Small intestine (tissue), 7 donors: ENCODE measurements around the gene KRTAP5-6. TPM values are rescaled to one million over a fixed set of nuclear protein-coding genes. Genes with fewer than 3 reads are reported as not detected.

Experiments
- DNase-seq, 2 donors: peaks; one replicate each; pipeline versions ENCODE4 v3.0.0 to v3.0.0-alpha.2; 2013
- FAIRE-seq: peaks from 2 replicates; lab custom pipeline; 2012; peaks lifted over from hg19 to GRCh38; lab: Jason Lieb, UNC
- H3K27ac ChIP-seq, 3 donors: one replicate each; pipeline ENCODE4 v1.5.1; 2013; ENCODE audit warnings: low read length in 2 of 3, mild to moderate bottlenecking in 2 of 3, control low read depth in 1 of 3, inconsistent platforms in 1 of 3, low read depth in 1 of 3, moderate library complexity in 1 of 3
- H3K27me3 ChIP-seq, 3 donors: one replicate each; pipeline ENCODE4 v1.6.1; 2013; ENCODE audit warnings: low read length in 3 of 3, inconsistent platforms in 1 of 3; ENCODE audit not compliant: control insufficient read depth in 3 of 3, insufficient read depth in 3 of 3
- H3K36me3 ChIP-seq, 3 donors: one replicate each; pipeline ENCODE4 v1.6.1; 2013; ENCODE audit warnings: low read length in 3 of 3, inconsistent platforms in 1 of 3, low read depth in 1 of 3, mild to moderate bottlenecking in 1 of 3, moderate library complexity in 1 of 3; ENCODE audit not compliant: control insufficient read depth in 3 of 3, insufficient read depth in 2 of 3
- H3K4me1 ChIP-seq, 3 donors: one replicate each; pipeline ENCODE4 v1.6.1; 2013; ENCODE audit warnings: low read length in 2 of 3, inconsistent platforms in 1 of 3, low read depth in 1 of 3, mild to moderate bottlenecking in 1 of 3, moderate library complexity in 1 of 3; ENCODE audit not compliant: control insufficient read depth in 3 of 3, insufficient read depth in 2 of 3
- H3K4me3 ChIP-seq, 3 donors: one replicate each; pipeline ENCODE4 v1.5.1; 2013; ENCODE audit warnings: low read length in 3 of 3, control low read depth in 1 of 3, inconsistent platforms in 1 of 3, low read depth in 1 of 3, mild to moderate bottlenecking in 1 of 3, moderate library complexity in 1 of 3
- H3K9me3 ChIP-seq, 2 donors: one replicate each; pipeline ENCODE4 v1.6.1; 2013; ENCODE audit warnings: low read depth in 1 of 2, low read length in 1 of 2; ENCODE audit not compliant: control insufficient read depth in 2 of 2, insufficient read depth in 1 of 2
- WGBS, 3 donors: extraction: QIAGEN DNeasy Blood & Tissue Kit; methylation state at CpG; one replicate each; pipeline ENCODE4 v1.1.7; 2013; 5-methylcytosine and 5-hydroxymethylcytosine counted together
- polyA plus RNA-seq, 4 donors: library from polyadenylated mRNA; stranded (reverse) in 3 of 4; unstranded in 1 of 4; fragments of 200-250 nt in 3 of 4; fragments of 120-200 nt in 1 of 4; gene quantifications; one replicate each; pipeline versions ENCODE4 v1.2.1 to v1.2.3, GENCODE V29; 2013
- donor health status: healthy with polysubstance abuse.
- donor health status: control.
- donor health status: control.
- donor health status: Bipolar disorder and iron deficiency.
- donor health status: healthy.

The KRTAP5-6 gene
- polyA plus RNA-seq, 4 donors, result not detected

- no peak overlapping the region for H3K27ac ChIP-seq
- FAIRE-seq (no peak), DNase-seq (no peak)
- no peaks in the 10 kb centered on the region for H3K4me1 ChIP-seq
- no peaks in the 10 kb centered on the region for H3K9me3 ChIP-seq
- no peaks in the 10 kb centered on the region for H3K36me3 ChIP-seq
- H3K4me3 ChIP-seq, result no peak overlapping the region
- H3K27me3 ChIP-seq, result peaks cover 0 to 31% (median 3%) of the 10 kb centered on the region in 3 donors
- WGBS, 3 donors, result 63 to 70% (median 65%) methylated on average over 9 of the region's 9 CpGs
Observed at GRCh38 chr11:1729692-1730011, 32.7 kb downstream of the KRTAP5-6 start.

- H3K27ac ChIP-seq, result no peak overlapping the region
- H3K9me3 ChIP-seq, result no peaks in the 10 kb centered on the region
- no peak overlapping the region for H3K4me3 ChIP-seq
- no peaks in the 10 kb centered on the region for H3K36me3 ChIP-seq
- DNase-seq, result no peak
- FAIRE-seq, result no peak
- peaks cover 0 to 34% (median 3%) of the 10 kb centered on the region in 3 donors for H3K27me3 ChIP-seq
- WGBS, 3 donors, result 67 to 69% (median 69%) methylated on average over 11 of the region's 11 CpGs
- H3K4me1 ChIP-seq, result no peaks in the 10 kb centered on the region
Observed at GRCh38 chr11:1730059-1730629, 33.1 kb downstream of the KRTAP5-6 start.

GRCh38 chr11:1731451-1732059 is 34.6 kb downstream of the KRTAP5-6 start:
- peaks cover 0 to 4% of the 10 kb centered on the region in 2 donors for H3K9me3 ChIP-seq
- no peak overlapping the region for H3K4me3 ChIP-seq
- H3K36me3 ChIP-seq, result no peaks in the 10 kb centered on the region
- no peak overlapping the region for H3K27ac ChIP-seq
- WGBS, 3 donors, result 81 to 93% (median 89%) methylated on average over 5 of the region's 5 CpGs
- no peak for FAIRE-seq
- H3K27me3 ChIP-seq, result peaks cover 0 to 31% (median 4%) of the 10 kb centered on the region in 3 donors
- no peak for DNase-seq
- H3K4me1 ChIP-seq, result no peaks in the 10 kb centered on the region

GRCh38 chr11:1732418-1733008 is 35.5 kb downstream of the KRTAP5-6 start:
- H3K27ac ChIP-seq, result no peak overlapping the region
- FAIRE-seq, result no peak
- H3K27me3 ChIP-seq, result peaks cover 0 to 30% (median 9%) of the 10 kb centered on the region in 3 donors
- 34 to 46% (median 44%) methylated on average over 13 of the region's 13 CpGs for WGBS, 3 donors
- no peaks in the 10 kb centered on the region for H3K36me3 ChIP-seq
- peaks cover 1 to 11% of the 10 kb centered on the region in 2 donors for H3K9me3 ChIP-seq
- H3K4me3 ChIP-seq, result no peak overlapping the region
- no peak for DNase-seq
- no peaks in the 10 kb centered on the region for H3K4me1 ChIP-seq

GRCh38 chr11:1733009-1733715 is 36.2 kb downstream of the KRTAP5-6 start:
- Histone ChIP-seq H3K27me3 (peaks cover 0 to 32% (median 8%) of the 10 kb centered on the region in 3 donors), H3K36me3 (no peaks in the 10 kb centered on the region), H3K4me3 (no peak overlapping the region), H3K4me1 (no peaks in the 10 kb centered on the region), H3K9me3 (peaks cover 1 to 11% of the 10 kb centered on the region in 2 donors), H3K27ac (no peak overlapping the region)
- DNase-seq, result no peak
- FAIRE-seq, result no peak
- 40 to 72% (median 62%) methylated on average over 14 of the region's 14 CpGs for WGBS, 3 donors

- Histone ChIP-seq H3K36me3 (no peaks in the 10 kb centered on the region), H3K27ac (no peak overlapping the region), H3K27me3 (peaks cover 0 to 33% (median 6%) of the 10 kb centered on the region in 3 donors), H3K4me3 (no peak overlapping the region), H3K4me1 (no peaks in the 10 kb centered on the region), H3K9me3 (peaks cover 1 to 11% of the 10 kb centered on the region in 2 donors)
- FAIRE-seq (no peak), DNase-seq (no peak)
- 71 to 76% (median 73%) methylated on average over 27 to 28 of the region's 28 CpGs for WGBS, 3 donors
Observed at GRCh38 chr11:1733716-1734640, 37.0 kb downstream of the KRTAP5-6 start.

- Histone ChIP-seq H3K4me1 (no peaks in the 10 kb centered on the region), H3K27me3 (peaks cover 0 to 35% (median 5%) of the 10 kb centered on the region in 3 donors), H3K4me3 (no peak overlapping the region), H3K9me3 (peaks cover 1 to 11% of the 10 kb centered on the region in 2 donors), H3K36me3 (no peaks in the 10 kb centered on the region), H3K27ac (no peak overlapping the region)
- 59 to 66% (median 60%) methylated on average over 10 of the region's 10 CpGs for WGBS, 3 donors
- FAIRE-seq (no peak), DNase-seq (no peak)
Observed at GRCh38 chr11:1734641-1735081, 37.7 kb downstream of the KRTAP5-6 start.
